Endothelial cell of umbilical vein (primary cell): ENCODE measurements around the gene RER1. TPM values are rescaled to one million over a fixed set of nuclear protein-coding genes. Genes with fewer than 3 reads are reported as not detected.

Source experiments
- BruUV-seq: library from RNA; stranded (reverse); fragments of 400-500 nt; replicated peaks from 2 replicates; lab custom pipeline; 2021; lab: Mats Ljungman, UMichigan
- CTCF ChIA-PET: fragments of 300-600, 350-600 bp; sonication (Branson Sonifier 250); formaldehyde crosslinking; loops from one replicate; lab custom pipeline; 2021; ENCODE audit warnings: antibody characterized with exemption, inconsistent platforms; lab: Charles Lee
- POLR2A ChIA-PET: fragments of 300-600, 350-600 bp; sonication (Branson Sonifier 250); formaldehyde crosslinking; loops from one replicate; lab custom pipeline; 2021; ENCODE audit warnings: antibody characterized with exemption, inconsistent platforms; lab: Charles Lee
- DNase-seq: peaks from one replicate; pipeline ENCODE4 v3.0.0-alpha.2; 2011; ENCODE audit warnings: low read depth, low spot score
- FAIRE-seq: peaks from 2 replicates; lab custom pipeline; 2011; peaks lifted over from hg19 to GRCh38; lab: Jason Lieb, UNC
- H2AFZ ChIP-seq: 2 replicates; pipeline ENCODE4 v1.6.0; 2012; ENCODE audit warnings: low read depth, low read length, control low read depth, inconsistent platforms
- H3K27ac ChIP-seq: 2 replicates; pipeline ENCODE4 v1.5.1; 2011; ENCODE audit warnings: low read depth, mild to moderate bottlenecking, control low read depth, low read length, moderate library complexity; ENCODE audit not compliant: insufficient read depth
- H3K27me3 ChIP-seq, 2 experiments: 2 replicates each; pipeline versions ENCODE4 v1.6.0 to v1.6.1; 2011; ENCODE audit warnings: low read length in 2 of 2, mixed read lengths in 1 of 2; ENCODE audit not compliant: control insufficient read depth in 2 of 2, insufficient read depth in 2 of 2
- H3K36me3 ChIP-seq, 2 experiments: 2 replicates in 1 of 2; 3 replicates in 1 of 2; pipeline ENCODE4 v1.5.1; 2011; ENCODE audit warnings: low read length in 2 of 2, mild to moderate bottlenecking in 1 of 2, moderate library complexity in 1 of 2; ENCODE audit not compliant: control insufficient read depth in 2 of 2, insufficient read depth in 2 of 2; ENCODE audit errors: extremely low read depth in 1 of 2
- H3K4me1 ChIP-seq: 3 replicates; pipeline ENCODE4 v1.5.1; 2011; ENCODE audit warnings: mild to moderate bottlenecking, low read length; ENCODE audit not compliant: control insufficient read depth, insufficient read depth; ENCODE audit errors: extremely low read depth
- H3K4me2 ChIP-seq: 2 replicates; pipeline ENCODE4 v1.6.1; 2011; ENCODE audit warnings: low read length, control low read depth, mixed read lengths; ENCODE audit not compliant: insufficient read depth
- H3K4me3 ChIP-seq, 3 experiments: fragments of 200-600 bp in 1 of 3; sonication (generic), shearing (Covaris generic) in 1 of 3; replicated peaks in 1 of 3; 2 replicates each; pipeline ENCODE4 v1.5.1; 2011 to 2016; ENCODE audit warnings: control low read depth in 3 of 3, low read length in 3 of 3, mild to moderate bottlenecking in 2 of 3, inconsistent platforms in 1 of 3, low read depth in 1 of 3, moderate library complexity in 1 of 3; ENCODE audit not compliant: insufficient read depth in 1 of 3
- H3K79me2 ChIP-seq: 2 replicates; pipeline ENCODE4 v1.6.0; 2012; ENCODE audit warnings: low read length, inconsistent platforms; ENCODE audit not compliant: control insufficient read depth, insufficient read depth
- H3K9ac ChIP-seq: replicated peaks from 2 replicates; pipeline ENCODE3; 2011; ENCODE audit warnings: low read length, control low read depth; ENCODE audit not compliant: insufficient read depth; ENCODE audit errors: extremely low read depth
- H3K9me1 ChIP-seq: replicated peaks from 3 replicates; pipeline ENCODE4 v1.6.0; 2011; ENCODE audit warnings: mild to moderate bottlenecking, low read length; ENCODE audit not compliant: control insufficient read depth, insufficient read depth; ENCODE audit errors: extremely low read depth
- H3K9me3 ChIP-seq: replicated peaks from 2 replicates; pipeline ENCODE4 v1.5.1; 2012; ENCODE audit warnings: low read length, inconsistent platforms; ENCODE audit not compliant: control insufficient read depth, insufficient read depth
- H4K20me1 ChIP-seq: replicated peaks from 2 replicates; pipeline ENCODE3; 2011; ENCODE audit warnings: mild to moderate bottlenecking, low read length; ENCODE audit not compliant: control insufficient read depth, insufficient read depth; ENCODE audit errors: extremely low read depth
- EZH2 ChIP-seq: IDR thresholded peaks from 2 replicates; pipeline ENCODE4 v1.6.1; 2012; ENCODE audit warnings: borderline replicate concordance, low read depth, mild to moderate bottlenecking, moderate library complexity, low read length, inconsistent platforms; ENCODE audit not compliant: severe bottlenecking
- FOS ChIP-seq: IDR thresholded peaks from 2 replicates; pipeline ENCODE4 v1.6.1; 2011; ENCODE audit warnings: mild to moderate bottlenecking, low read length, moderate library complexity, borderline replicate concordance; ENCODE audit not compliant: insufficient read depth
- GATA2 ChIP-seq: IDR thresholded peaks from 2 replicates; pipeline ENCODE4 v1.7.0; 2011; ENCODE audit warnings: low read depth, mild to moderate bottlenecking, moderate library complexity, mixed read lengths, low read length; ENCODE audit not compliant: insufficient read length, insufficient read depth
- JUN ChIP-seq: IDR thresholded peaks from 2 replicates; pipeline ENCODE4 v1.6.1; 2011; ENCODE audit warnings: borderline replicate concordance, low read depth; ENCODE audit not compliant: insufficient read length, insufficient read depth
- MYC ChIP-seq: IDR thresholded peaks from one replicate; pipeline ENCODE4 v1.6.1; 2011; ENCODE audit warnings: mild to moderate bottlenecking, low read depth, low read length
- POLR2A ChIP-seq: IDR thresholded peaks from 2 replicates; pipeline ENCODE4 v1.6.1; 2012; ENCODE audit warnings: low read depth, mild to moderate bottlenecking, control low read depth, low read length
- POLR2AphosphoS5 ChIP-seq: IDR thresholded peaks from 2 replicates; pipeline ENCODE4 v1.6.1; 2012; ENCODE audit warnings: low read depth, mild to moderate bottlenecking, control low read depth, low read length, moderate library complexity; ENCODE audit not compliant: insufficient read depth
- dilution Hi-C: fragments of 300-500 bp; cut with MboI; formaldehyde crosslinking; loops from one replicate; pipeline ENCODE4 v1.15.0; 2019; ENCODE audit warnings: low sequenced_read_pairs; ENCODE audit not compliant: extremely low pct_ligation_motif_present
- intact Hi-C: fragments of 100-400 bp; cut with micrococcal nuclease; formaldehyde crosslinking; loops from one replicate; pipeline ENCODE4 v1.10.0; 2022
- polyA plus RNA-seq, 4 experiments: library from polyadenylated mRNA; depleted of rRNA in 3 of 4; stranded (reverse) in 3 of 4; unstranded in 1 of 4; fragments of >200 nt; gene quantifications; 2 replicates each; pipeline versions ENCODE4 v1.2.1 to v1.2.3, GENCODE V29; 2011 to 2012; ENCODE audit warnings: missing spikeins in 1 of 4
- total RNA-seq: library from RNA; stranded (reverse); gene quantifications from 2 replicates; pipeline ENCODE4 v1.2.3, GENCODE V29; 2021
- TF ChIP-seq, protein P1 (sequence below), 2 donors: IDR thresholded peaks; 1 replicate in 1 of 2; 2 replicates in 1 of 2; pipeline ENCODE4 v1.5.1; 2011; ENCODE audit warnings: low read length in 2 of 2, mild to moderate bottlenecking in 2 of 2, moderate library complexity in 2 of 2, control low read depth in 1 of 2, inconsistent platforms in 1 of 2, low read depth in 1 of 2; ENCODE audit not compliant: insufficient read depth in 1 of 2; ENCODE audit errors: extremely low read depth in 1 of 2
- TF ChIP-seq, protein P2 (sequence below): IDR thresholded peaks from 2 replicates; pipeline ENCODE4 v1.6.1; 2011; ENCODE audit not compliant: insufficient read depth, insufficient read length

Gene RER1
- total and polyA plus RNA-seq, 2 donors (not counting 3 experiments of a cell fraction or from before 2014, with no cell fraction given) = 179 to 292 TPM

DNA sequence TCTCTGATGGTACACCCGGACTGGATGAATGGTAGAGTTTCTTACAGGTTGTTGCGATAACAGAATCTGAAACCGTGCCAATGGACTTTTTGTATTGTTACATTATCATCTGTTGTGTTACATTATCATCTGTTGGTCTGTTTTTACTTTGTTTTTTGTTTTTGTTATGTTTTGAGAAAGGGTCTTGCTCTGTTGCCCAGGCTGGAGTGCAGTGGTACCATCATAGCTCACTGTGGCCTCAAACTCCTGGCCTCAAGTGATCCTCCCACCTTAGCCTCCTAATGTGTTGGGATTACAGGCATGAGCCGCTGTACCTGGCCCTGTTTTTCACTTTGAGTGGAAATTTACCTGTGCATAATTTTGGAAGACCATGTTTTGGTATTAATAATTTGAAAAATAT lies 30.9 kb downstream of the RER1 start:
- dilution Hi-C loops = no loop called here
- Histone ChIP-seq H2AFZ (no peak overlapping the region), H3K27ac (no peak overlapping the region), H3K9me3 (no peaks in the 10 kb centered on the region), H3K79me2 (no peaks in the 10 kb centered on the region), H3K36me3 (no peaks in the 10 kb centered on the region), H4K20me1 (no peaks in the 10 kb centered on the region), H3K9ac (no peak overlapping the region), H3K4me1 (no peaks in the 10 kb centered on the region), H3K9me1 (no peaks in the 10 kb centered on the region), H3K4me3 (no peak overlapping the region), H3K4me2 (no peak overlapping the region), H3K27me3 (no peaks in the 10 kb centered on the region)
- FAIRE-seq (no peak), DNase-seq (no peak)
- intact Hi-C loops = no loop called here
- TF ChIP-seq JUN = no peak
- TF ChIP-seq GATA2 = no peak
- no peak for TF ChIP-seq POLR2A
- TF ChIP-seq, protein P1, sequence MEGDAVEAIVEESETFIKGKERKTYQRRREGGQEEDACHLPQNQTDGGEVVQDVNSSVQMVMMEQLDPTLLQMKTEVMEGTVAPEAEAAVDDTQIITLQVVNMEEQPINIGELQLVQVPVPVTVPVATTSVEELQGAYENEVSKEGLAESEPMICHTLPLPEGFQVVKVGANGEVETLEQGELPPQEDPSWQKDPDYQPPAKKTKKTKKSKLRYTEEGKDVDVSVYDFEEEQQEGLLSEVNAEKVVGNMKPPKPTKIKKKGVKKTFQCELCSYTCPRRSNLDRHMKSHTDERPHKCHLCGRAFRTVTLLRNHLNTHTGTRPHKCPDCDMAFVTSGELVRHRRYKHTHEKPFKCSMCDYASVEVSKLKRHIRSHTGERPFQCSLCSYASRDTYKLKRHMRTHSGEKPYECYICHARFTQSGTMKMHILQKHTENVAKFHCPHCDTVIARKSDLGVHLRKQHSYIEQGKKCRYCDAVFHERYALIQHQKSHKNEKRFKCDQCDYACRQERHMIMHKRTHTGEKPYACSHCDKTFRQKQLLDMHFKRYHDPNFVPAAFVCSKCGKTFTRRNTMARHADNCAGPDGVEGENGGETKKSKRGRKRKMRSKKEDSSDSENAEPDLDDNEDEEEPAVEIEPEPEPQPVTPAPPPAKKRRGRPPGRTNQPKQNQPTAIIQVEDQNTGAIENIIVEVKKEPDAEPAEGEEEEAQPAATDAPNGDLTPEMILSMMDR (IDR thresholded peaks at IDR 0.05; ENCODE audit: extremely low read depth in 1 of 2, insufficient read depth in 1 of 2, low read depth in 1 of 2, low read length in 2 of 2) = no peak
- TF ChIP-seq EZH2 = no peak
- TF ChIP-seq MYC = no peak
- TF ChIP-seq, protein P2, sequence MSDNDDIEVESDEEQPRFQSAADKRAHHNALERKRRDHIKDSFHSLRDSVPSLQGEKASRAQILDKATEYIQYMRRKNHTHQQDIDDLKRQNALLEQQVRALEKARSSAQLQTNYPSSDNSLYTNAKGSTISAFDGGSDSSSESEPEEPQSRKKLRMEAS = no peak
- no peak for TF ChIP-seq FOS
- no peak for TF ChIP-seq POLR2AphosphoS5
- BruUV-seq = no TSS peak
- ChIA-PET CTCF (interaction anchor here (0.9 kb wide), 1 partner anchor 8 kb away, joined by 6 read pairs; no protein-coding TSS in a partner anchor), POLR2A (no interaction called here)
